HCT116 (cell line): ENCODE results near the gene COL5A1. TPM values are rescaled to one million over a fixed set of nuclear protein-coding genes. Genes with fewer than 3 reads are reported as not detected.

Source experiments
- ATAC-seq: fragments of 200-7000 bp; cut with Tn5 transposase; 2 replicates; pipeline ENCODE4 v1.9.1; 2020; ENCODE audit warnings: mild to moderate bottlenecking, moderate library complexity
- BruUV-seq: library from RNA; stranded (reverse); fragments of 400-500 nt; replicated peaks from 2 replicates; lab custom pipeline; 2021; lab: Mats Ljungman, UMichigan
- CTCF ChIA-PET: fragments of 300-600 bp; sonication (Branson Sonifier 250); formaldehyde crosslinking; loops from one replicate; lab custom pipeline; 2021; ENCODE audit warnings: antibody characterized with exemption; lab: Charles Lee
- POLR2A ChIA-PET: fragments of 300-600, 350-600 bp; sonication (Branson Sonifier 250); formaldehyde crosslinking; loops from one replicate; lab custom pipeline; 2021; ENCODE audit warnings: antibody characterized with exemption; lab: Charles Lee
- RAD21 ChIA-PET, 2 experiments: fragments of 300-600 bp; sonication (Branson Sonifier 250); formaldehyde crosslinking; loops; one replicate each; lab custom pipeline; 2023; ENCODE audit warnings: low total read pairs in 2 of 2; ENCODE audit not compliant: uncharacterized antibody in 2 of 2, unreplicated experiment in 2 of 2, low non-redundant PET in 1 of 2; lab: Charles Lee
- DNase-seq: peaks from one replicate; pipeline ENCODE4 v3.0.0-alpha.2; 2010; ENCODE audit warnings: low read depth, low spot score
- H2AFZ ChIP-seq: fragments of 200-600 bp; shearing (Covaris generic), sonication (generic); 2 replicates; pipeline ENCODE4 v1.6.1; 2017; ENCODE audit warnings: low read depth, mixed run types, mixed read lengths, antibody characterized with exemption, low read length; ENCODE audit not compliant: poor library complexity, severe bottlenecking
- H3K27ac ChIP-seq: 2 replicates; pipeline ENCODE4 v1.5.1; 2012; ENCODE audit warnings: low read depth, low read length
- H3K27me3 ChIP-seq: fragments of 200-600 bp; sonication (generic); 2 replicates; pipeline ENCODE4 v1.6.1; 2016; ENCODE audit warnings: mixed run types, low read length, mixed read lengths; ENCODE audit not compliant: insufficient read depth
- H3K36me3 ChIP-seq, 2 experiments: fragments of 200-500 bp in 1 of 2; fragments of 200-600 bp in 1 of 2; sonication (Bioruptor generic) in 1 of 2; sonication (generic) in 1 of 2; 2 replicates each; pipeline versions ENCODE4 v1.5.1 to v1.6.1; 2014 to 2016; ENCODE audit warnings: low read length in 2 of 2, inconsistent platforms in 1 of 2, mixed read lengths in 1 of 2, mixed run types in 1 of 2; ENCODE audit not compliant: insufficient read depth in 2 of 2, control insufficient read depth in 1 of 2
- H3K4me1 ChIP-seq, 2 experiments: fragments of 200-600 bp in 1 of 2; sonication (generic) in 1 of 2; 2 replicates each; pipeline versions ENCODE4 v1.5.1 to v1.6.1; 2012 to 2017; ENCODE audit warnings: low read length in 2 of 2, inconsistent platforms in 1 of 2, mild to moderate bottlenecking in 1 of 2, mixed read lengths in 1 of 2, mixed run types in 1 of 2, moderate library complexity in 1 of 2; ENCODE audit not compliant: insufficient read depth in 2 of 2, control insufficient read depth in 1 of 2
- H3K4me2 ChIP-seq: fragments of 200-600 bp; sonication (generic); 2 replicates; pipeline ENCODE4 v1.6.1; 2017; ENCODE audit warnings: mixed run types, low read length, mixed read lengths
- H3K4me3 ChIP-seq, 2 experiments: fragments of 200-600 bp in 1 of 2; sonication (generic) in 1 of 2; replicated peaks in 1 of 2; 2 replicates each; pipeline ENCODE4 v1.5.1; 2011 to 2016; ENCODE audit warnings: low read length in 2 of 2, control low read depth in 1 of 2, low read depth in 1 of 2, mild to moderate bottlenecking in 1 of 2, mixed read lengths in 1 of 2, mixed run types in 1 of 2
- H3K79me2 ChIP-seq: fragments of 200-600 bp; sonication (generic); 2 replicates; pipeline ENCODE4 v1.6.1; 2017; ENCODE audit warnings: mild to moderate bottlenecking, mixed run types, low read length, moderate library complexity, mixed read lengths; ENCODE audit not compliant: insufficient read depth
- H3K9ac ChIP-seq: fragments of 200-600 bp; sonication (generic); 2 replicates; pipeline ENCODE4 v1.6.1; 2016; ENCODE audit warnings: low read length, mixed read lengths
- H3K9me2 ChIP-seq: fragments of 200-600 bp; sonication (generic), shearing (Covaris generic); 2 replicates; pipeline ENCODE4 v1.6.1; 2017; ENCODE audit warnings: mixed run types, mild to moderate bottlenecking, moderate library complexity; ENCODE audit not compliant: insufficient read depth
- H3K9me3 ChIP-seq, 2 experiments: fragments of 200-500 bp in 1 of 2; fragments of 200-600 bp in 1 of 2; sonication (Bioruptor generic) in 1 of 2; sonication (generic) in 1 of 2; 2 replicates each; pipeline ENCODE4 v1.6.1; 2014 to 2017; ENCODE audit warnings: low read length in 2 of 2, mixed read lengths in 2 of 2, inconsistent platforms in 1 of 2, low read depth in 1 of 2, mild to moderate bottlenecking in 1 of 2, mixed run types in 1 of 2, moderate library complexity in 1 of 2; ENCODE audit not compliant: control insufficient read depth in 1 of 2, insufficient read depth in 1 of 2
- H4K20me1 ChIP-seq: fragments of 200-600 bp; sonication (generic), shearing (Covaris generic); 2 replicates; pipeline ENCODE4 v1.6.1; 2017; ENCODE audit warnings: mixed run types, mild to moderate bottlenecking, moderate library complexity; ENCODE audit not compliant: insufficient read depth
- ELF1 ChIP-seq: IDR thresholded peaks from 2 replicates; pipeline ENCODE4 v1.6.1; 2012; ENCODE audit warnings: low read depth, borderline replicate concordance
- EZH2 ChIP-seq: fragments of 200-600 bp; sonication (generic); IDR thresholded peaks from 2 replicates; pipeline ENCODE4 v1.6.1; 2017; ENCODE audit warnings: antibody characterized with exemption, mixed run types
- EZH2phosphoT487 ChIP-seq: fragments of 200-600 bp; IDR thresholded peaks from 2 replicates; pipeline ENCODE4 v1.6.1; 2018; ENCODE audit warnings: antibody characterized with exemption, borderline replicate concordance
- POLR2AphosphoS5 ChIP-seq: IDR thresholded peaks from 2 replicates; pipeline ENCODE4 v1.6.1; 2011; ENCODE audit warnings: mild to moderate bottlenecking, low read depth, low read length, moderate library complexity
- SRF ChIP-seq: IDR thresholded peaks from 2 replicates; pipeline ENCODE4 v1.6.1; 2012; ENCODE audit warnings: low read depth
- ZNF274 ChIP-seq: fragments of 200-500 bp; sonication (Bioruptor generic); IDR thresholded peaks from 2 replicates; pipeline ENCODE4 v1.6.1; 2014; ENCODE audit warnings: mild to moderate bottlenecking, low read depth, low read length, inconsistent platforms
- intact Hi-C: fragments of 100-400 bp; cut with micrococcal nuclease; formaldehyde crosslinking; loops from 2 replicates; pipeline ENCODE4 v1.10.0; 2022
- total RNA-seq: library from RNA; stranded (reverse); gene quantifications from one replicate; pipeline ENCODE4 v1.2.1, GENCODE V29; 2021; ENCODE audit not compliant: unreplicated experiment
- TF ChIP-seq, protein P1 (sequence below): IDR thresholded peaks from 2 replicates; pipeline ENCODE4 v1.6.1; 2012

COL5A1 gene
- total RNA-seq, 1 experiment from 2014 or later, result 0.30 TPM

DNA sequence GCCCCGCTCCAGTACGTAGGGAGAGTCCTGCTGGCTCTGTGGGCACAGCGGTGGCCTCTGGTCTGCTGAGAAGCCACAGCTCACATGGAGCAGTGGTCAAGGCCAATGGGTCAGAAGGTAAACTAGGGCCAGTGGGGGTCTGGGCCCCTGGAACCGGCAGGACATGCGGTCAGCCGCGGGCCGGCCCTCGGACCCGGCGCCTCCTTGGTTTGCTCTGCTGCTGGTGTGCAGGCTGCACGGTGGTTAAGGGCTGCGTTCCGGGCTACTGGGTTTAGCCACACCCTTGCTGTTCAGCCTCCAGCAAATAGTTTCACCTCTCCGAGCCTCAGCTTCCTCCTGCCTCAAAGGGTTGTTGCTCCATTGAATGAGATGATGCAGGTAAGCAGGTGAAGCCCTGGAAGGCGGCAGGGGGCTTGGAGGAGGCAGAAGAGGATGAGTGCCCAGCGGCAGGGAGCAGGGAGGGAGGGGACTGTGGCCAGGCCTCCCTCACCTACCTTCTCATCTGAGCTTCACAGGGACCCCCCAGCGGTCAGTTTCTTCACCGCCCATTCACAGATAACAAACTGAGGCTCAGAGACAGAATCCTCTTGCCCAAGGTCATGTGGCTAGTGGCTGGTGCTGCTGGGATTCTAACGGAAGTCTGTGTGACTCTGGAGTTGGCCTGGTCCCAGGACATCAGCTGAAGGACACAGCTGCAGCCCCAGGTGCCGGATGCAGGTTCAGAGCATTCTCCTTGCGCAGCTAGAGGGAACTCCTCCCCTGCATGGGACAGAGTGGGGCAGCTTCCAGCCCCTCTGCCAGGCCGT is 3.7 kb upstream of the COL5A1 start:
- no peaks in the 10 kb centered on the region for H3K79me2 ChIP-seq
- H3K9ac ChIP-seq, result no peak overlapping the region
- intact Hi-C loops, result no loop called here
- ChIA-PET RAD21 (no interaction called here), POLR2A (no interaction called here), CTCF (no interaction called here)
- no peaks in the 10 kb centered on the region for H3K36me3 ChIP-seq
- no peak for ATAC-seq
- BruUV-seq, result no TSS peak
- H2AFZ ChIP-seq, result no peak overlapping the region
- H3K4me2 ChIP-seq, result no peak overlapping the region
- no peaks in the 10 kb centered on the region for H4K20me1 ChIP-seq
- no peak for TF ChIP-seq EZH2phosphoT487
- no peak for TF ChIP-seq ELF1
- TF ChIP-seq, protein P1, sequence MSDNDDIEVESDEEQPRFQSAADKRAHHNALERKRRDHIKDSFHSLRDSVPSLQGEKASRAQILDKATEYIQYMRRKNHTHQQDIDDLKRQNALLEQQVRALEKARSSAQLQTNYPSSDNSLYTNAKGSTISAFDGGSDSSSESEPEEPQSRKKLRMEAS, result no peak
- TF ChIP-seq ZNF274, result no peak
- no peak for TF ChIP-seq POLR2AphosphoS5
- no peak for TF ChIP-seq SRF
- no peak for DNase-seq
- H3K27ac ChIP-seq, result no peak overlapping the region
- H3K9me3 ChIP-seq, result no peaks in the 10 kb centered on the region
- H3K4me1 ChIP-seq, result no peaks in the 10 kb centered on the region
- no peak overlapping the region for H3K4me3 ChIP-seq
- no peaks in the 10 kb centered on the region for H3K9me2 ChIP-seq
- H3K27me3 ChIP-seq, result no peaks in the 10 kb centered on the region; the same call in 1 of the 2 replicates

DNA sequence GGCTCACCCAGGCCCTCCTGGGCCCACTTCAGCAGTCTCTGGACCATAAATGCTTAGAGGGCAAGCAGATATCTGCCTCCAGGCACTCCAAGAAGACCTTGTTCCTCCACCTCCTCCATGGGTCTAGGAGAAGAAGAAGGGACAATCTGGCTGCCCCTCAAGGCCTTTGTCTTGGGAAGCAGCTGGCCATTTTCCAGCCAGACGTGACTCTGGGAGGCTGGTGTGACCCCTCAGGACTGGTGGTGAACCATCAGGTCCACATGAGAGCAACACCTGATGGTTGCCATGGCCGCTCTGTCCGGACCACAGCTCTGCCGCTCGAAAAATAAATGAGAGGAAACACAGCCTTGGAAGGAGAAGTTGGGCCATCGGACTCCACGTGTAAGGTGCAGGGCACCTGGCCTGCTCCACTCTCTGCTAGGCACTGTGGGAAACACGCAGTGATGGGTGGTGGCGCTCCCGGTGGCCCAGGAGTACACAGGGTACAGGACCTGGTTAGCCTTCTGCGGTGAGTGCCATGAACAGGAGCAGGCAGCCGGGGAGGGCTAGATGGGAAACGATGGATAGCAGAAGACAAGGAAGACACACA is 3.0 kb upstream of the COL5A1 start:
- no peak for TF ChIP-seq EZH2
- Histone ChIP-seq H3K4me1 (no peaks in the 10 kb centered on the region), H3K27me3 (no peaks in the 10 kb centered on the region; the same call in 1 of the 2 replicates), H3K9me3 (no peaks in the 10 kb centered on the region), H3K36me3 (no peaks in the 10 kb centered on the region), H3K4me2 (no peak overlapping the region), H3K9ac (no peak overlapping the region), H4K20me1 (no peaks in the 10 kb centered on the region), H3K27ac (no peak overlapping the region), H2AFZ (no peak overlapping the region), H3K79me2 (no peaks in the 10 kb centered on the region), H3K4me3 (no peak overlapping the region), H3K9me2 (no peaks in the 10 kb centered on the region)
- POLR2A ChIA-PET, result no interaction called here
- CTCF ChIA-PET, result no interaction called here
- BruUV-seq, result no TSS peak
- intact Hi-C loops, result no loop called here
- no peak for DNase-seq
- ATAC-seq, result no peak
- RAD21 ChIA-PET, result no interaction called here
